ENCODE measurements around the gene BTG1. TPM values are rescaled to one million over a fixed set of nuclear protein-coding genes. Genes with fewer than 3 reads are reported as not detected.

Gene BTG1
- total and polyA plus RNA-seq, 7 donors = 41.0 to 82.3 (median 54.8) TPM

GRCh38 chr12:92146497-92147224, 1.0 kb upstream of the BTG1 start:
- no peaks in the 10 kb centered on the region for H3K27me3 ChIP-seq
- H3K9me3 ChIP-seq = no peaks in the 10 kb centered on the region
- peak overlapping the region; percentile 93 to 99 (median 98) for H3K27ac ChIP-seq
- H3K4me1 ChIP-seq = peaks cover 0 to 13% (median 4%) of the 10 kb centered on the region in 4 donors
- peak in 1 of 4 donors; percentile 46 for TF ChIP-seq POLR2AphosphoS5 (IDR thresholded peaks at IDR 0.05)
- no peak for TF ChIP-seq POLR2A (IDR thresholded peaks at IDR 0.05)
- no peak for TF ChIP-seq CTCF (IDR thresholded peaks at IDR 0.05)
- H3K4me3 ChIP-seq = peak overlapping the region; percentile 67 to 98 (median 92)
- DNase-seq = no peak
- 5 to 10% methylated on average over 14 of the region's 14 CpGs for WGBS, 2 donors
- peaks cover 0 to 21% (median 6%) of the 10 kb centered on the region in 4 donors for H3K36me3 ChIP-seq
- intact Hi-C loops (cut with DNase I) = loop anchor here (2.0 to 10.0 kb wide), 6 partner anchors 76 to 766 kb away; no protein-coding TSS in a partner anchor

DNA sequence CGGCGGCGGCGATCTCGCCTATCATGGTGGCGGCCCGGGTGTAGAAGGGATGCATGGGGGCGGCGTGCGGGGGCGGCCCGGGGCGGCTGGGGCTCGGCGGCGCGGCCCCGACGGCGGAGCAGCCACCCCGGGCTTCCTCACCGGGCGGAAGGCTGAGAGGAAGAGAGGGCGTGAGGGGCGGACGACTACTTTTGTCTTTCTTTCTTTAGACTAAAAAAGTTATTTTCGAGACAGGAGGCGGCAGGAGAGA, 240 bp downstream of the BTG1 start:
- H3K36me3 ChIP-seq = peaks cover 0 to 21% (median 6%) of the 10 kb centered on the region in 4 donors
- H3K27me3 ChIP-seq = no peaks in the 10 kb centered on the region
- peaks cover 0 to 13% (median 5%) of the 10 kb centered on the region in 4 donors for H3K4me1 ChIP-seq
- 0 to 1% methylated on average over 28 of the region's 28 CpGs for WGBS, 2 donors
- no peaks in the 10 kb centered on the region for H3K9me3 ChIP-seq
- peak overlapping the region; percentile 98 to 99 (median 99) for H3K27ac ChIP-seq
- intact Hi-C loops (cut with DNase I) = loop anchor here (2.0 to 10.0 kb wide), 6 partner anchors 77 to 568 kb away; no protein-coding TSS in a partner anchor
- no peak for DNase-seq
- peak overlapping the region; percentile 90 to 99 (median 96) for H3K4me3 ChIP-seq
- TF ChIP-seq POLR2AphosphoS5 (IDR thresholded peaks at IDR 0.05) (no peak), POLR2A (IDR thresholded peaks at IDR 0.05) (no peak), CTCF (IDR thresholded peaks at IDR 0.05) (no peak), EP300 (IDR thresholded peaks at IDR 0.05) (no peak)

DNA sequence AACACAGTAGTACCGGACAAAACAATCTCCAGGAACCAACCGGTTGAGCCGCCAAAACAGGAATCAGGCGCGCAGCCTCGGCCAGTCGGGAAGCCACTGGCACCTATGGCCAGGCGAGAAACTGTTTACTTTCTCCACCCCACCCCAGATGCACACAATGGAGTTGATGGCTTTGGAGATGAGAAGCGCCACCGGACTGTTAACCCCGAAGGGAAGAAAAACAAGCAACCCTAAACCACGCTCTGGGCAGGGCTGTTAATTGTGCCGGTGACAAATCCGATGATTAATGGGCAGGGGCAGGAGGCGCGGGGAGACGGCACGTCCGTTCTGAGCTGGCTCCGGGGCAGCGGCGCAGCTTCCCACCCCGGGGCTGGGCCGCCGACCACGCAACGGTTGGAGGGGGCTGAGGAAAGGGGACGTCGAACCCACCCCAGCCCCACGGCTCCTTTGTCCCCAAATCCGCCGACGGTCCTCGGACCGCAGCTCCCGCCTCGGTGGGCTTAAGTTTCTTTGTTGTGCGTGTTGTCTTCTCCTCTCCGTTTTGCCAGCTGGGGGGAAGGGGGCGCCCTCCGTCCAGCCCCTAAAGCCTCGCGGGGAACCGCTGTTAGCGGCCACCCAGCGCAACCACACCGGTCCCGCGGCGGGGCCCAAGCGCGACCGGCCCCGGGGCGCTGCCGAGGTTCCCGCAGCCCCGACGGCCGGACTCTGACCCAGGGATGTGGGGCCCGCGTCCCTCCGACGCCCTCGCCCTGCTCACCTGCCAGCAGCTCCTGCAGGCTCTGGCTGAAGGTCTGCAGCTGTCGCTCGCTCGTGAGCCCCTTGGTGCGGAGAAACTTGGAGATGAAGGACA, 790 bp downstream of the BTG1 start:
- intact Hi-C loops (cut with DNase I) = loop anchor here (2.0 to 10.0 kb wide), 6 partner anchors 77 to 568 kb away; no protein-coding TSS in a partner anchor
- peak; percentile 78 for DNase-seq

More for the DNA sequence above, 790 bp downstream of the BTG1 start:
- no peak for TF ChIP-seq POLR2A (IDR thresholded peaks at IDR 0.05)
- no peak for TF ChIP-seq CTCF (IDR thresholded peaks at IDR 0.05)
- peak in 1 of 4 donors; percentile 6 for TF ChIP-seq EP300 (IDR thresholded peaks at IDR 0.05)
- TF ChIP-seq POLR2AphosphoS5 (IDR thresholded peaks at IDR 0.05) = peak in 2 of 4 donors; percentile 30 to 54
- peak overlapping the region; percentile 98 to 99 (median 99) for H3K27ac ChIP-seq
- H3K4me3 ChIP-seq = peak overlapping the region; percentile 90 to 99 (median 96)
- H3K4me1 ChIP-seq = peaks cover 0 to 15% (median 7%) of the 10 kb centered on the region in 4 donors
- H3K36me3 ChIP-seq = peaks cover 0 to 21% (median 6%) of the 10 kb centered on the region in 4 donors
- 0% methylated on average over 69 of the region's 69 CpGs for WGBS, 2 donors
- no peaks in the 10 kb centered on the region for H3K9me3 ChIP-seq
- H3K27me3 ChIP-seq = no peaks in the 10 kb centered on the region

All from sigmoid colon (tissue), 7 donors.